ENCODE data around the gene MSRB1.
"Not testable (repeated sequence)": the region's sequence is repeated elsewhere in the genome, so short reads cannot be mapped to it uniquely, and the experiment has no call there.

MSRB1 gene

GRCh38 chr16:1915732-1916639 is 27.0 kb downstream of the MSRB1 start:
- DNase-seq = no peak

- DNase-seq = no peak
These were observed 28.0 kb downstream of the MSRB1 start for GRCh38 chr16:1914988-1915387.

- DNase-seq = no peak
These were observed 28.9 kb downstream of the MSRB1 start for GRCh38 chr16:1914084-1914608.

GRCh38 chr16:1913327-1914083 is 29.5 kb downstream of the MSRB1 start:
- no peak for DNase-seq

- DNase-seq = no peak
These were observed 30.8 kb downstream of the MSRB1 start for GRCh38 chr16:1912215-1912543.

DNA sequence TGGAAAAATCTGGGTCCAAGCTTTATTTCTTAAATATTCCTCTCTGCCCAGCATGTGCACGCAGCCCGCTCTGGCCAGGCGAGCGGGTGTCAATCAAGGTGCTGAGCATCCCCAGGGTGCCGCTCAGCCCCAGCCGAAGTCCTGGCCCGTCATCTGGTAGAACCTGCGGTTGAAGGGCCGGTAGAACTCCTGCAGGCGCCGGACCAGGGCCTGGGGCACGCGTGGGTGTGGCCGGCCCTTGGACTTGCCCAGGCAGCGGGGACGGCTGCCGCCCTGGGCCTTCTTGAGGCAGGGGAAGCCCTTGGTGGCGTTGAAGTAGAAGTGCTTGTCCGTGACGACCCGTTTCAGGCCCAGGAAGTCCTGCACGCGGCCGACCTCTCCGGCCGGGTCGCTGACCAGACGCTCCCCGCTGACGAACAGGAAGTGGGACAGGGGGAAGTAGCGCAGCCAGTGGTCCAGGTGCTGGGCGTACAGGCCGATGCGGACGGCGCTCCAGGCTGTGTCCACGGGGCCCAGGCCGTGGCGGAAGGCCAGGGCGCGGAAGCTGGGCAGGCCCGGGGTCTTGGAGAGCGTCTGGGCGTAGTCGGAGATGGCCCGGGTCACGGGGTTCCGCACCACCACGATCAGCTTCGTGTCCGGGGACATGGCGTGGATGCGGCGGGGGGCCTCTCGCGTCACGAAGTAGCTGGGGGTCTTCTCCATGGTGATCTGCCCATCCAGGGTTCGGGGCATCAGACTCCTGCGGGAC is 31.4 kb downstream of the MSRB1 start:
- DNase-seq = no peak

- DNase-seq = no peak
These were observed 33.3 kb downstream of the MSRB1 start for GRCh38 chr16:1909561-1910231.

DNA sequence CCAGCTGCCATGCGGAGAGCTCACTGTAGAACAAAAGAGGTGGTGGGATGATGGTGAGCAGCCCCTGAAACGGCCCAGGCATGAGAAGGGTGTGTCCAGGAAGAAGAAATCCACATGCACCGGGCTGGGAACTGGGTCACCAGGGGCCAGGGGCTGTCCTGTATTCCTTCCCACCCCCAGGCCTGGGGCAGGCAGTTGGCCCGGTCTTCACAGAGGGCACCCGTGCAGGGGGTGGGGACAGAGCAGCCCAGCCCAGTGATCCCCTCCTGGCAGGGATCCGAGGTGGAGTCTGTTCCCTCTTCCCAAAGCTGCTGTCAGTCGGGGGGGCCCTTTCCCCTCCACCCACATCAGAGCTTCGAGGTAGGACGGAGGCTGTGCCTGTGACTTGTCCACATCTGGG is 34.0 kb downstream of the MSRB1 start:
- no peak for DNase-seq

DNA sequence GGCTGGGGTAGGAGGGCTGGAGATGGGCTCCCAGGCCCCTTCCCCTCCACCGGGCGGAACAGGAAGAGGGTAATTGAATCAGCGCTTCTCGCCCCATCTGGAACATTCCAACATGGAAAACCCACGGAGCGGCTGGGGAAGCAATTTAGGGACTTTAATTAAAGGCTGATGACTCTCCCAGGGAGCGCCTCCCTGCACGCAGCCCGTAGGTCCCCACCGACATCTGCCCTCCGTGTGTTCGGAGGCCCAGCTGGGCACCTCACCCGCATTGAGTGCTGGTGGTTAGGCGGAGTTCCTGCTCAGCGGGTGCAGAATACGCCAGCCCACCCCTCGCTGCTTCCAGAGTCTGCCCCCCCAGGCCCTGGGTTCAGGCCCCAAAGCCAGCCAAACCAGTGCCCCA is 34.8 kb downstream of the MSRB1 start:
- DNase-seq = no peak

GRCh38 chr16:1907226-1907860 is 35.7 kb downstream of the MSRB1 start:
- DNase-seq = no peak

GRCh38 chr16:1906846-1907165 is 36.2 kb downstream of the MSRB1 start:
- no peak for DNase-seq

DNA sequence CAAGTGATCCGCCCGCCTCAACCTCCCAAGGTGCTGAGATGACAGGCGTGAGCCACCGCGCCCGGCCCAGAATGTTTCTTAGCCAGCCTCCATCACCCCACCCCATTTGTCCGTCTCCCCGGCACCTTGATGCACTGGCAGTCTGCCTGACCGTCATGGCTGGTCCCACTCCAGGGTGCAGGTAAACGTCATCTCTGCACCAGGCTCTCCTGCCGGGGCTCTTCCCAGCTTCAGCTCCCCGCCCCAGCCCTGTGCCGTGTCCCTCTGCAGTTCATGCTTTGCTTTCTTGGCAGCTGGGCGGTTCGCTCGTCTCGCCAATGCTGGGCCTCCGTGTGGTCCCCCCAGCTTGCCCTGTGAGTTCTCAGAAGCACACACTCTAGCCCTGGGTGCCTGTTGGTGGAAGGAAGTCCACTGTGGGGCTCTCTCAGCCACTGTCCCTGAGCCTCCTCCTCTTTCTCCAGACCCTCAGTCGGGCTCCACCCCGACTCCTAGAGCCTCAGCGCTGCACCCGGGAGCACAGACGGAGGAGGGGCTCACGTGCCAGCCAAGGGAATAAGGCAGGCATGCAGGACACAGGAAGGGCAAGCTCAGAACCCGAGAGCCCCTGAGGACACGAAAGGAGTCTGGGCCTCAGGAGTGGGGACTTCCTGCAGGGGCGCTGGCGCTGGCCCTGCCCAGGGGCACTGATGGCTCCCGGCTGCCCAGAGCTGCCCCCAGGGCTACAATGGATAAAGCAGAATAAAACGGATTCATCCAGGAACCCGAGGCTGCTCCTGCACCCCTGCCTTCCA is 36.7 kb downstream of the MSRB1 start:
- no peak for DNase-seq

DNA sequence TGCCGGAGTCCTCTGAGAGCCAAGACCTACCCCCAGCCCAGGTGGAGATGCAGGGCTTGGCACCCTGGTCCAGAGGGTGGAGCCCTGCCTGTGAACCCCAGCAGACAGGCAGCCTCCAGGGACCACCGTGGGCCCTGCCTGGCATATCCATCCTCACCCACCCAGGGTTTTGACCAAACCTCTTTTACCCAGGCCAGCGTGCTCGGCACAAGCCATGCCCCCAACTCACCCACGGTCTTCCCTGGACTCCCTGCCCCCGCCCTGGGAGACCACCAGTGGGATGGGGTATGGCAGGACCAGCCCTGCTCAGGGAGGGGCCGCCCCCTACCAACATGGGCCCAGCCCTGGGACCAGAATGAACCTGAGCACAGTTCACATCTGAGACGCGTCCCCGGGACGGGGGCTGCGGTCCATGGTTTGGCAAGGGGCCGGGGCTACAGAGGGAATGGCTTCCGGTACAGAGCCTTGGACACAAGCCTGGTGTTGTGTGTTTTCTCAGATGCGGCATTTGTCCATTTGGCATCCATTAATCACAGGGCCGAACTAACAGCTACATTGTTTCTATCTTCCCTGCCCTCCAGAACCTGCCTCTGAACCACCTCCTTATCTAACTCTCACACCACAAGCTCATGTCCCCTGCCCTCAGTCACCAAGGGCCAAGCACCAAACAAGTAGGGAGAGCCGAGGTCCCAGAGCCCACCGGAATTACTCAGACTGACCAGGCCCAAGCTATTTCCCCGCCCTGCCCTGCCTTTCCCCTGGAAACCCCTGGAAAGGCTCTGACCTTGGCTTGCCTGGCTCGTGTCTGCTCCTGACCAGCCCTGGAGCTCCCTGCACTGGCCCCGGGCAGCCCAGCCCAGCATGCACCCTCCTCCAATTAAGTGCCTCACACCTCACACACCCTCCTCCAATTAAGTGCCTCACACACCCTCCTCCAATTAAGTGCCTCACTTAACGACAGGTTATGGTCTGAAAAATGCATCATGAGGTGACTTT is 38.9 kb downstream of the MSRB1 start:
- no peak for DNase-seq

DNA sequence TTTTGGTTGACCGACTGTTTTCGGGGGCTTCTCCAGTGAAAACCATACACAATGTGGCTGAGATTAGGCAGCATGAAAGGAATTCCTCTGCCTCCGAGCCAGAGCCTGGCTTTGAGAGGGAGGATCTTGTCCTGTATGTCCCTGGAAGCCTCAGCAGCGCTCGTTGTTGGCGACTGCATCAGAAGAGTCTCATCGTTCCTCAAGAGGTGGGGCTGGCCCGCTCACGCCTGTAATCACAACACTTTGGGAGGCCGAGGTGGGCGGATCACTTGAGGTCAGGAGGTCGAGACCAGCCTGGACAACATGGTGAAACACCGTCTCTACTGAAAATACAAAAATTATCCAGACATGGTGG is 39.8 kb downstream of the MSRB1 start:
- DNase-seq = no peak

DNA sequence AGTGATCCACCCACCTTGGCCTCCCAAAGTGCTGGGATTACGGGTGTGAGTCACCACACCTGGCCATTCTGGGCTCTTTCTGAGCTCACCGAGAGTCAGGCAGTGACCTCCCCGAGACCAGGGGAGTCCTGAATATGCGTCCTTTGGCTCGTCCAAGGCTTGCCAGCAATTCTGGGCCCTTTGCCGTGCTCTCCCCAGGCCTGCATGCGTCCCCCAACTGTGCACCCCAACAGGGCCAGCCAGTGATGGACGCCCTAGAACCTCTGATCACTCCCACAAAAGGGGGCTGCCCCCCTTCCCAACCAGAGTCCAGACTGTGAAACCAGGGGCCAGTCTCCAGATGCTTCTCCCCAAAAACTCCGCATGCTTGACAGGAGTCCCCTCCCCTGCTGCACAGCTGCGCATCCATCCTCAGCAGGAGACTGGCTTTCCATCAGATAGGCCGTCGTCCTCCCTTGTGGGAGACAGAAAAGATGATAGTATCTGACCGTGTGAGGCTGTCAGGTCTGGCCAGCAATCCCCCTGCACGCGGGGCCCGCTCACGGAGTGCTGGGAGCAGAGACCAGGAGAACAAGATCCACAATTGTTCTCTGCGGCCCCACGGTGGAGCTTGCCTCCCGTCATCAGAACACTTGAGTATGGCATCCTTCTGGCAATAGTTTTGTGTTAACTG is 40.3 kb downstream of the MSRB1 start:
- DNase-seq = no peak

- DNase-seq = no peak
These were observed 42.6 kb downstream of the MSRB1 start for GRCh38 chr16:1900452-1900774.

DNA sequence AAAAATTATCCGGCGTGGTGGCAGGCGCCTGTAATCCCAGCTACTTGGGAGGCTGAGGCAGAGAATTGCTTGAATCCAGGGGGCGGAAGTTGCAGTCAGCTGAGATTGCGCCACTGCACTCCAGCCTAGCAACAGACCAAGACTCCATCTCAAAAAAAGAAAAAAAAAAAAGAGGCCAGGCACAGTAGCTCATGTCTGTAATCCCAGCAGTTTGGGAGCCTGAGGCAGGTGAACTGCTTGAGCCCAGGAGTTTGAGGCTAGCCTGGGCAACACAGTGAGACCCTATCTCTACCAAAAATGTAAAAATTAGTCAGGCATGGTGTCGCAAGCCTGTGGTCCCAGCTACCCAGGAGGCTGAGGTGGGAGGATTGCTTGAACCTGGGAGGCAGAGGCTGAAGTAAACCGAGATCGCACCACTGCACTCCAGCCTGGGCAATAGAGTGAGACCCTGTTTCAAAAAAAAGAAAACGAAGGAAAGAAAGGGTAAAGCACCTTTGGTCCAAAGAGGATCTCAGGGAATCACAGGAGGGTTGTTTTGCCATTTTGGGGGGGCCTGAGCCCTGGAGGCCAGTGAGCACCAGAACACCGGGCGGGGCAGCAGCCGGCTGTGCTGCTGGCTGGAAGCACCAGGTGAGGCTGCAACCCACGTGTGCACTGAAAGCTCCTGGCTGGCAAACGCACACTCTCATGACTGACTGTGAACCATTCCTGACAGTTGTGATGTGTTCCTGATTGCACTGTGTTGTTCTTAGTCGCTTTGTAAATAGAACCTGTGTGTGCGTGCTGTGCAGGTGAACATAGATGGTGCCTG is 43.2 kb downstream of the MSRB1 start:
- DNase-seq = no peak

GRCh38 chr16:1897692-1898091 is 45.3 kb downstream of the MSRB1 start:
- not testable (repeated sequence) for DNase-seq
